MM.1S (cell line): ENCODE measurements around the gene NTN1.

ENCODE experiments used
- CTCF ChIP-seq: fragments of 300-600 bp; sonication (generic); IDR thresholded peaks from 2 replicates; pipeline ENCODE4 v1.5.1; 2016; ENCODE audit warnings: antibody characterized with exemption, low read length, mixed read lengths
- EZH2 ChIP-seq: fragments of 300-600 bp; sonication (generic); optimal IDR thresholded peaks from 2 replicates; pipeline ENCODE3; 2017; ENCODE audit warnings: low read depth, mild to moderate bottlenecking, antibody characterized with exemption, low read length, mixed read lengths
- EZH2phosphoT487 ChIP-seq: fragments of 300-600 bp; sonication (generic); IDR thresholded peaks from 2 replicates; pipeline ENCODE4 v1.6.1; 2018; ENCODE audit warnings: antibody characterized with exemption, low read length

- no peak for TF ChIP-seq CTCF
- TF ChIP-seq EZH2, result no peak
- TF ChIP-seq EZH2phosphoT487, result no peak
These were observed 163.8 kb downstream of the NTN1 start for GRCh38 chr17:9185142-9185541.
